ENCODE measurements around the gene VARS2. TPM values are rescaled to one million over a fixed set of nuclear protein-coding genes. Genes with fewer than 3 reads are reported as not detected.
A peak's percentile ranks its signal among the peaks of the same experiment; 100 is the strongest.
"Not testable (repeated sequence)": the region's sequence is repeated elsewhere in the genome, so short reads cannot be mapped to it uniquely, and the experiment has no call there.

VARS2 gene
- total and polyA plus RNA-seq, 3 experiments from 2014 or later = 16.2 to 86.0 (median 82.4) TPM

GRCh38 chr6:30895343-30895742 is 18.7 kb upstream of the VARS2 start:
- POLR2A ChIA-PET = interaction anchor here (0.6 kb wide), 1 partner anchor 10 kb away, joined by 3 read pairs; no protein-coding TSS in a partner anchor
- no peaks in the 10 kb centered on the region for H3K4me1 Mint-ChIP-seq
- Histone ChIP-seq H3K9me3 (ENCODE audit: low read length) (no peaks in the 10 kb centered on the region), H3K36me3 (ENCODE audit: insufficient read depth, low read length) (no peaks in the 10 kb centered on the region), H3K27me3 (ENCODE audit: insufficient read depth, low read length, poor library complexity, severe bottlenecking) (no peaks in the 10 kb centered on the region), H3K4me1 (ENCODE audit: insufficient read depth, low read length) (no peaks in the 10 kb centered on the region), H3K27ac (ENCODE audit: low read depth, low read length) (no peak overlapping the region), H3K4me3 (ENCODE audit: low read length) (no peak overlapping the region)
- H3K36me3 Mint-ChIP-seq = peaks cover 5 to 41% (median 9%) of the 10 kb centered on the region in 3 donors
- no peak overlapping the region for H3K4me3 Mint-ChIP-seq
- CTCF ChIA-PET = interaction anchor here (0.7 to 1.3 kb wide), 2 partner anchors 17 to 174 kb away, joined by 3 to 4 read pairs; no protein-coding TSS in a partner anchor
- H3K9me3 Mint-ChIP-seq = no peaks in the 10 kb centered on the region
- H3K27ac Mint-ChIP-seq = peak overlapping the region in 1 of 8 donors; percentile 2
- no peaks in the 10 kb centered on the region for H3K27me3 Mint-ChIP-seq
- DNase-seq = no peak

GRCh38 chr6:30896541-30896940 is 17.5 kb upstream of the VARS2 start:
- ChIA-PET POLR2A (no interaction called here), CTCF (interaction anchor here (1.3 kb wide), 1 partner anchor 18 kb away, joined by 4 read pairs; no protein-coding TSS in a partner anchor)
- H3K9me3 Mint-ChIP-seq = no peaks in the 10 kb centered on the region
- no peak overlapping the region for H3K4me3 Mint-ChIP-seq
- no peaks in the 10 kb centered on the region for H3K27me3 Mint-ChIP-seq
- Histone ChIP-seq H3K27me3 (ENCODE audit: insufficient read depth, low read length, poor library complexity, severe bottlenecking) (no peaks in the 10 kb centered on the region), H3K9me3 (ENCODE audit: low read length) (no peaks in the 10 kb centered on the region), H3K27ac (ENCODE audit: low read depth, low read length) (no peak overlapping the region), H3K4me1 (ENCODE audit: insufficient read depth, low read length) (no peaks in the 10 kb centered on the region), H3K4me3 (ENCODE audit: low read length) (no peak overlapping the region), H3K36me3 (ENCODE audit: insufficient read depth, low read length) (no peaks in the 10 kb centered on the region)
- peaks cover 5 to 38% (median 9%) of the 10 kb centered on the region in 3 donors for H3K36me3 Mint-ChIP-seq
- H3K4me1 Mint-ChIP-seq = no peaks in the 10 kb centered on the region
- no peak for DNase-seq
- no peak overlapping the region for H3K27ac Mint-ChIP-seq

GRCh38 chr6:30897882-30898281 is 16.2 kb upstream of the VARS2 start:
- Mint-ChIP-seq H3K4me3 (no peak overlapping the region), H3K27me3 (no peaks in the 10 kb centered on the region), H3K36me3 (peaks cover 5 to 33% (median 5%) of the 10 kb centered on the region in 3 donors), H3K4me1 (no peaks in the 10 kb centered on the region), H3K27ac (no peak overlapping the region), H3K9me3 (no peaks in the 10 kb centered on the region)
- Histone ChIP-seq H3K9me3 (ENCODE audit: low read length) (no peaks in the 10 kb centered on the region), H3K27me3 (ENCODE audit: insufficient read depth, low read length, poor library complexity, severe bottlenecking) (no peaks in the 10 kb centered on the region), H3K27ac (ENCODE audit: low read depth, low read length) (no peak overlapping the region), H3K4me1 (ENCODE audit: insufficient read depth, low read length) (no peaks in the 10 kb centered on the region), H3K4me3 (ENCODE audit: low read length) (no peak overlapping the region), H3K36me3 (ENCODE audit: insufficient read depth, low read length) (no peaks in the 10 kb centered on the region)
- CTCF ChIA-PET = no interaction called here
- no peak for DNase-seq
- POLR2A ChIA-PET = no interaction called here

GRCh38 chr6:30898750-30899360 is 15.2 kb upstream of the VARS2 start:
- CTCF ChIA-PET = interaction anchor here (1.5 kb wide), 1 partner anchor 220 kb away, joined by 4 read pairs; no protein-coding TSS in a partner anchor
- Histone ChIP-seq H3K27ac (ENCODE audit: low read depth, low read length) (no peak overlapping the region), H3K27me3 (ENCODE audit: insufficient read depth, low read length, poor library complexity, severe bottlenecking) (no peaks in the 10 kb centered on the region), H3K4me3 (ENCODE audit: low read length) (no peak overlapping the region), H3K9me3 (ENCODE audit: low read length) (no peaks in the 10 kb centered on the region), H3K4me1 (ENCODE audit: insufficient read depth, low read length) (no peaks in the 10 kb centered on the region), H3K36me3 (ENCODE audit: insufficient read depth, low read length) (no peaks in the 10 kb centered on the region)
- Mint-ChIP-seq H3K27ac (peak overlapping the region in 2 of 8 donors; percentile 34 to 61), H3K4me1 (no peaks in the 10 kb centered on the region), H3K9me3 (no peaks in the 10 kb centered on the region), H3K36me3 (peaks cover 5 to 32% (median 5%) of the 10 kb centered on the region in 3 donors), H3K27me3 (no peaks in the 10 kb centered on the region), H3K4me3 (no peak overlapping the region)
- no peak for DNase-seq
- POLR2A ChIA-PET = no interaction called here

GRCh38 chr6:30900863-30901417 is 13.1 kb upstream of the VARS2 start:
- H3K9me3 ChIP-seq (ENCODE audit: low read length) = no peaks in the 10 kb centered on the region
- H3K27ac ChIP-seq (ENCODE audit: low read depth, low read length) = no peak overlapping the region
- H3K4me3 ChIP-seq (ENCODE audit: low read length) = no peak overlapping the region
- H3K36me3 ChIP-seq (ENCODE audit: insufficient read depth, low read length) = no peaks in the 10 kb centered on the region
- DNase-seq = no peak
- H3K27me3 ChIP-seq (ENCODE audit: insufficient read depth, low read length, poor library complexity, severe bottlenecking) = no peaks in the 10 kb centered on the region
- no peaks in the 10 kb centered on the region for H3K4me1 ChIP-seq (ENCODE audit: insufficient read depth, low read length)
- Mint-ChIP-seq H3K27me3 (no peaks in the 10 kb centered on the region), H3K9me3 (no peaks in the 10 kb centered on the region), H3K4me1 (no peaks in the 10 kb centered on the region), H3K27ac (peak overlapping the region in 1 of 8 donors; percentile 66), H3K36me3 (peaks cover 0 to 23% (median 0%) of the 10 kb centered on the region in 3 donors), H3K4me3 (no peak overlapping the region)
- ChIA-PET POLR2A (no interaction called here), CTCF (no interaction called here)

GRCh38 chr6:30901436-30901835 is 12.6 kb upstream of the VARS2 start:
- Histone ChIP-seq H3K9me3 (ENCODE audit: low read length) (no peaks in the 10 kb centered on the region), H3K36me3 (ENCODE audit: insufficient read depth, low read length) (no peaks in the 10 kb centered on the region), H3K27ac (ENCODE audit: low read depth, low read length) (no peak overlapping the region), H3K4me3 (ENCODE audit: low read length) (no peak overlapping the region), H3K27me3 (ENCODE audit: insufficient read depth, low read length, poor library complexity, severe bottlenecking) (no peaks in the 10 kb centered on the region), H3K4me1 (ENCODE audit: insufficient read depth, low read length) (no peaks in the 10 kb centered on the region)
- Mint-ChIP-seq H3K4me3 (no peak overlapping the region), H3K27me3 (no peaks in the 10 kb centered on the region), H3K36me3 (peaks cover 0 to 23% (median 0%) of the 10 kb centered on the region in 3 donors), H3K9me3 (no peaks in the 10 kb centered on the region), H3K4me1 (no peaks in the 10 kb centered on the region), H3K27ac (peak overlapping the region in 1 of 8 donors; percentile 66)
- ChIA-PET POLR2A (no interaction called here), CTCF (no interaction called here)
- DNase-seq = no peak

GRCh38 chr6:30902196-30902595 is 11.8 kb upstream of the VARS2 start:
- H3K4me3 ChIP-seq (ENCODE audit: low read length); H3K9me3 Mint-ChIP-seq; H3K9me3 ChIP-seq (ENCODE audit: low read length); H3K4me1 Mint-ChIP-seq; POLR2A ChIA-PET; H3K27me3 ChIP-seq (ENCODE audit: insufficient read depth, low read length, poor library complexity, severe bottlenecking); H3K36me3 ChIP-seq (ENCODE audit: insufficient read depth, low read length); H3K27ac ChIP-seq (ENCODE audit: low read depth, low read length); H3K27ac Mint-ChIP-seq; H3K4me3 Mint-ChIP-seq; DNase-seq; H3K4me1 ChIP-seq (ENCODE audit: insufficient read depth, low read length); H3K27me3 Mint-ChIP-seq: not testable (repeated sequence)
- H3K36me3 Mint-ChIP-seq = peaks cover 0 to 18% (median 0%) of the 10 kb centered on the region in 3 donors
- CTCF ChIA-PET = interaction anchor here (0.7 kb wide), 1 partner anchor 56 kb away, joined by 3 read pairs; no protein-coding TSS in a partner anchor

GRCh38 chr6:30902709-30903108 is 11.3 kb upstream of the VARS2 start:
- H3K9me3 Mint-ChIP-seq = no peaks in the 10 kb centered on the region
- CTCF ChIA-PET = no interaction called here
- peaks cover 4 to 6% (median 5%) of the 10 kb centered on the region in 3 donors for H3K4me1 Mint-ChIP-seq

More at GRCh38 chr6:30902709-30903108, 11.3 kb upstream of the VARS2 start:
- POLR2A ChIA-PET = no interaction called here
- no peak overlapping the region for H3K4me3 ChIP-seq (ENCODE audit: low read length)
- no peaks in the 10 kb centered on the region for H3K9me3 ChIP-seq (ENCODE audit: low read length)
- H3K27ac ChIP-seq (ENCODE audit: low read depth, low read length) = no peak overlapping the region
- H3K4me1 ChIP-seq (ENCODE audit: insufficient read depth, low read length) = no peaks in the 10 kb centered on the region
- Mint-ChIP-seq H3K4me3 (no peak overlapping the region), H3K36me3 (peaks cover 0 to 18% (median 0%) of the 10 kb centered on the region in 3 donors), H3K27ac (peak overlapping the region in 1 of 8 donors; percentile 48), H3K27me3 (no peaks in the 10 kb centered on the region)
- H3K36me3 ChIP-seq (ENCODE audit: insufficient read depth, low read length) = no peaks in the 10 kb centered on the region
- DNase-seq = no peak
- H3K27me3 ChIP-seq (ENCODE audit: insufficient read depth, low read length, poor library complexity, severe bottlenecking) = no peaks in the 10 kb centered on the region

All from CD8-positive, alpha-beta memory T cell (primary cell).